Cortex of kidney (tissue), 1 donor: ENCODE measurements around the gene SHF.
"Not testable (repeated sequence)": the region's sequence is repeated elsewhere in the genome, so short reads cannot be mapped to it uniquely, and the experiment has no call there.

Experiments
- DNase-seq: peaks from one replicate; lab custom pipeline; 2025; lab: John Stamatoyannopoulos, UW

The SHF gene, protein sequence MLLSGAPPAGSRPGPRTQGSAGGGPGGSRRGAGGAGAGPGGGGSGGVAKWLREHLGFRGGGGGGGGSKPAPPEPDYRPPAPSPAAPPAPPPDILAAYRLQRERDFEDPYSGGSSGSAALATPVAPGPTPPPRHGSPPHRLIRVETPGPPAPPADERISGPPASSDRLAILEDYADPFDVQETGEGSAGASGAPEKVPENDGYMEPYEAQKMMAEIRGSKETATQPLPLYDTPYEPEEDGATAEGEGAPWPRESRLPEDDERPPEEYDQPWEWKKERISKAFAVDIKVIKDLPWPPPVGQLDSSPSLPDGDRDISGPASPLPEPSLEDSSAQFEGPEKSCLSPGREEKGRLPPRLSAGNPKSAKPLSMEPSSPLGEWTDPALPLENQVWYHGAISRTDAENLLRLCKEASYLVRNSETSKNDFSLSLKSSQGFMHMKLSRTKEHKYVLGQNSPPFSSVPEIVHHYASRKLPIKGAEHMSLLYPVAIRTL

DNA sequence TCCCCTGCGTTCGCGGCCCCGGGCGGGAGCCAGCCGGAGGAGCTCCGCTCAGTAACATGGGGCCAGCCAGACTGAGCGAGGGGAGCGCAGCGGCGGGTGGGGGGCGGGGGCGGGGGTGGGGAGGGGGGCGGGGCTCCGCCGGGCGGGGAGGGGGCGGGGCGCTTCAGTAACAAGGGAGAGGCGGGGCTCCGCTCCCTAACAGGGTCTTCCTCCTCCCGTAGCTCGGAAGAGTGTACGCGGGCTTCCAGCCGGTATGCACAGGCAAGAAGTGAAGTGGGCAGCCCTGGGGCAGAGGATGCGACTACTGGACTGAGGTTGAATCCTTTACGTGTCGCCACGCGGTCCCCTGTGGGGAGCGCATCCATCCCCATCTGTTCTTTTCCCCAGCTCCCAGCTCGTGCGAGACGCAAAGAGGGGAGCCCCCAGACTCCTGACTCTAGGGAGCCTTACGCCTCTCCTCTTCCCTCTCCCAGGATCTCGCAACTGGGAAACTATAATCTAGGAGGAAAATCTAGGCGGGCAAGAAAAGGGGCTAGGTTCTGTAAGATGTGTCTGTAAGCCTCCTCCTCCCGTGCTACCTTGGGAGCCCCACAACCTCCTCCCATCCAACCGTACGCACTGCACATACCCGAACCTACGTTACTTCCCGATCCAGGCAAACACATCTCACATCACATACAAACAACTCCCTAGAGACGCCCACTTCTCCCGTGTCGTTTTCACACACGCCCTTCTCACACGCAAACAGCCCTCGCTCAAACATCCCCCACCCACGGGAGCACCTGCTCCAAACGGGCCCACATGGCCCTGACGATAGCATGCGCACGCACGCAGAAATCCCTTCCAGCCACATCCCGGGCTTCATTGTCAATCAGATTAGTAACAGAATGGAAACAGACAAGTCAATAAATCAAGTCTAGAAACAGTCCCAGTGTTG is at the start of gene SHF:
Gene SHF (minus strand): TSS at position 73 of the 937 bp plus-strand sequence. CDS start 15 bp downstream, at position 58.
- no peak for DNase-seq

DNA sequence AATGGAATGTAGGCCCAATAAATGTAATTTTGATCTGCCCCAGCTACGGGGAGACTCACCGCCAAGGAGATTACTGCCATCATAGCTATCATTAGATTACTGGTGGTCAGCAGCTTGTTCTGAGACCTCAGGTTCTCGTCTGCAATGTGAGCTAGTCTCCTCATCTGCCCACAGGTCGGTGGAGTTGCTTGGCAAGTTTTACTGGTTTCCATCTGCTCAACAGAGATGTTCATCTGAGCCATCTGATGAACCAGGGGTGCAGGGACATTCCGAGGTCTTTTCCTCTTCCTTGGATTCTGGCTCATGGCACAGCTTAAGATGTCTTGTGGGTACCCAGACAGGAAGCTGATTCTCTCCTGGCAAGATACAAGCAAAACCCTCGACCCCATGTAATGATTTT is 49.0 kb upstream of the SHF start:
- DNase-seq: not testable (repeated sequence)

DNA sequence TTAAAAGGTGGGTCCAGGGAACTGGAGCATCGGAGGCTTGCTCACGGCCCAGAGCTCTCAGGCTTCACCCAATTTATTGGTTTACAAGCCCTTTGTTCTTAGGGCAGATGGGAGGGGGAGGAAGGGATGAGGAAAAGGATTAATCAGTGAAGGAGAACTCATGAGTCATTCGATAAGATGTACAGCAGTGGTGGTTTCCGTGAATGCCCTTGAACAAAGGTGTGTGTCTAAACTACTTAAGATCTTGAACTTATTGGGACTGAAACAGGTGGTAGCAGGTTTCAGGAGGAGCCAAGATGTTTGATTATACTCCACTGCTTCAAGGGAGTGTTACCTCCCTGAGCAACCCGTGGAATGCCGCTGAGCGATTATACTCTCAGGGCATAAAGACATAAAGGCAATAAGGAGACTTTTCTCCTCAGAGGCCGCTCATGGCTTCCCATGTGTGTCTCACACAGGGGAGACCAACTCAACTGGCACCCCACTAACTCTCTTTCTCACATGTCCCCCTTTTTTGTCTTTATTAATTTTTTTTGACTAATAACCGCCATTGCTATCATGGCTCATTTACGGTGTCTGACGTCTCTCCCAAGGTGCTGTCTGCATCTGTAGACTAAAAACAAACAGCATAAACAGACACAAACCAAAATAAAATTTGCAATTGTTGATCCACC is 46.9 kb upstream of the SHF start:
- DNase-seq: no peak

DNA sequence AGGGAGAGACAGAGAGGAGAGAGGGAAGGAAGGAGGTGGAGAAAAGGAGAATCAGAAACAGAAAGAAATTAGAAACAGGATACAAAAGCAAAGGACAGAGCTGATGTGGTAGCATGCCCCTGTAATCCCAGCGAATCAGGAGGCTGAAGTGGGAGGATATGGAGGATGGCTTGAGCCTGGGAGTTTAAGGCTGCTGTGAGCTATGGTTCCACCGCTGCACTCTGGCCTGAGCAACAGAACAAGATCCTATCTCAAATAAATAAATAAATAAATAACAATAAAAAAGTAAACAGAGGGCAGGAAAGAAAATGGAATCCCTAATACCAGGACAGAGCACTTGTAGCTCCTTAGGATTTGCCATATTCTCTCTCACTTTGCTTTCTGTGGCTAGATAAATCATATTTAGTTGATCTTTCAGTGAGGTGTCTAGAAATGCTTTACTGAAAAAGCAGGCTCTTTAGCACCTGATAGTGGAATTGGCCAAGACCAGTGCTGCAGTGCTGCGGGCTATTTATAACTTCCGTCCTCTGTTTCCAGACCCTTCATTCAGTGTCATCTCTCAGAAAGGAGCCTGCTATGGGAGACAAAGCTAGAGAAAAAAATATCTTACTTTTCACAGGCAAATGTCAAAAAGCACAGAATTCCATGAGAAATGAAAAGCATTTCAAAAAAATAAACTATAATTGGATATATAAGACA is 44.2 kb upstream of the SHF start:
- DNase-seq: no peak

DNA sequence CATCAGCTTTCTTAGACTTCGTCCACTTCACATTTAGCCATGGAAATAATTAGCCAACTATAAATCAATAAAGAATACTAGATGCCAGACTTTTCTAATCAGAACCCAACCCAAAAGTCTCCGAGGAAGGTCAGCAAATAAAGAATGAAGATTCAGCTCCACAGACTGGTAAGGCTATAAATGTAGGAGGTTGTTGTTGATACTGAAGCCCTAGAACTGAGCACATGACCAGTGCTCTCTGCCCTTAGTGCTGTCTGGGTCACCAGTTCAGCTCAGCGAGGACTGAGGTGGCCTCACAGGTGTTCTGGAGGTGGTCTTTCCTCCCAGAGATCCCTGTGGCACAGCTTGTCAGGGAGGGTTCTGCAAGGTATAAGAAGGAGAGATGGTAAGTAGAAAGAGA is 43.4 kb upstream of the SHF start:
- no peak for DNase-seq

DNA sequence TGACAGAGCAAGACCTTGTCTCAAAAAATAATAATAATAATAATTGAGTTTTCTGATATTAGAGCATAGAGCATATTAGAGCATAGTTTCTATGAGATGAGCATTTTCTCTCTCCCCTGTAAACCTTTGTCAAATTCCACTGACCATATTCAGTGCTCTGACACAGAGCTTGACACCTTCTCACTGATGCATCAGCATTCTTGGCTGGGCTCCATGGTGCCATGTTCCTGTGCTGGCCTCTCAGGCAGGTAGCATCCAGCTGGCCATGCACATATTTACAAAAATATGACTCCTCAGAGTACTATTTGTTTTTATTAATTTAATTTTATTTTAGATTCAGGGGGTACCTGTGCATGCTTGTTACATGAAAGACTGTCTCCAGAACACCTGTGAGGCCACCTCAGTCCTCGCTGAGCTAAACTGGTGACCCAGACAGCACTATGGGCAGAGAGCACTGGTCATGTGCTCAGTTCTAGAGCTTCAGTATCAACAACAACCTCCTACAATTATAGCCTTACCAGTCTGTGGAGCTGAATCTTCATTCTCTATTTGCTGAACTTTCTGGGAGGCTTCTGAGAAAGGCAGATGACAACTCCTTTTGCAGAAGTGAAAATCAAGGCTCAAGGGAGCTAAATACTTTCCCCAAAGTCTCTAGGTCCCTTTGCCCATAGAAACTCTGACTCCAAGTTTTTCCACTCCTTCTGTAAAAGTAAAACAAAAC is 42.6 kb upstream of the SHF start:
- no peak for DNase-seq

DNA sequence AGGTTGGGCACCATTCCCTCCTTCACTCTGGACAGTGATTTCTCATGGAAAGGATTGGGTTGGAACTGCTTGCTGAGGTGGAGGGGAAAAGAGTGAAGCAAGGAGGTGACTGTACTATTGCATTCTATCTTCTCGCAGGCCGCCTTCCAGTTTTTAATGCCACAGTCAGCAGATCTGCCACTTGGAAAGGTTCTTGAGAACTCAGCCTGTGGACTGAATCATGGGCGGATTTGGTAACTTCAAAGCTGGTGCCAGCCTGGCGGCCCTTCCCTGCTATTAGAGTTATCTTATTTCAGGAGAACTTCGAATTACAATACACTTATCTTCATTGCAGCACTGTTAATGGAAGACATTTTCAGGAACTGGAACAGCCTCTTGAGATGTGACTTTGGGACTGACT is 41.2 kb upstream of the SHF start:
- no peak for DNase-seq

DNA sequence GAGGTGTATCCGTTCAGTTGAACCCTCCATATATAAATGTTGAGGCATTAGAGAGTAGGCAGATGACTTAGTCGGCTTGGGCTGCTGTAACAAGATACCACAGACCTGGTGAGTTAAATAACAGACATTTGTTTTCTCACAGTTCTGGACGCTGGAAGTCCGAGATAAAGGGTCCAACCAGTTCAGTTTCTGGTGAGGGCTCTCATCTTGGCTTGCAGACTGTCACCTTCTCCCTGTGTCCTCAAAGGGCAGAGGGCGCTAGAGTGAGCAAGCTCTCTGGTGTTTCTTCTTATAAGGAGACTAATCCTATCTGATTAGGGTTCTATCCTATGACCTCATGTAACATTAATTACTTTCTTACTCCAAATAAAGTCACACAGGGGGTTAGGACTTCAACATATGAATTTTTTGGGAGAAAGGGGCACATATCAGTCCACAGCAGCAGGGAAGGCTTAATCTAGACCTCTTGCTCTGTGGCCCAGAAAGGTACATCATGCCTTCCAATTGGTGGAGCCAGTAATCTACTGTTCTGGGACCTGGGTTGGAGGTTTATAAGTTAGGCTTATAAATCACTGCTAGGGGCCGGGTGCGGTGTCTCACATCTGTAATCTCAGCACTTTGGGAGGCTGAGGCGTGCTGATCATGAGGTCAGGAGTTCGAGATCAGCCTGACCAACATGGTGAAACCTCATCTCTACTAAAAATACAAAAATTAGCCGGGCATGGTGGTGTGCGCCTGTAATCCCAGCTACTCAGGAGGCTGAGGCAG is 37.9 kb upstream of the SHF start:
- no peak for DNase-seq

DNA sequence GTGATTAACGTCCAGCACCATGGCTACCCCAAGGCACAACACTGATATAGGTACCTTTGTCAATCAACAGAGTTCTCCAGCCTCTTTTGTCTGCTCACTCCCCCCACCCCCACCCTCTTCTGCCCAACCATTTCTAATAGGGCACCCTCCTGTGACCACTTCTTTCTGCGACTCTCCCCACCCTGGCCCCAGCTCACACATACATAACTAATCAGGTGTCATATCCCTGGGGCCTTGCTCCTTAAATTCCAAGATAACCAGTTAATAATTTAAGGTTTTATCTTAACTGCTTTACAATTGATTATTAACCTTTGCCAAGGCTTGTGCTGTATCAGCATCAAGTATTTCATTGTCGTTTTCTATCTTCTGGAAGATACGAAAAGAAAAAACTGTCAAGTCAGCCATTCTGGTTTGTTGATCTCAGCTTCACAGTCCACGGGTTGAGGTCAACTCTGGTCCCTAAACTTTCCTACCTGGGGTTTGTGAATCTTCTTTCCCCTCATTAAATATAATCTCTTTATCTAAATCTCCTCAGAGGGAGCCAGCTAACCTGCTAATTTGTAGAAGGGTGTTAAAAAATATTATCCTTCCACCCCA is 37.0 kb upstream of the SHF start:
- DNase-seq: no peak

DNA sequence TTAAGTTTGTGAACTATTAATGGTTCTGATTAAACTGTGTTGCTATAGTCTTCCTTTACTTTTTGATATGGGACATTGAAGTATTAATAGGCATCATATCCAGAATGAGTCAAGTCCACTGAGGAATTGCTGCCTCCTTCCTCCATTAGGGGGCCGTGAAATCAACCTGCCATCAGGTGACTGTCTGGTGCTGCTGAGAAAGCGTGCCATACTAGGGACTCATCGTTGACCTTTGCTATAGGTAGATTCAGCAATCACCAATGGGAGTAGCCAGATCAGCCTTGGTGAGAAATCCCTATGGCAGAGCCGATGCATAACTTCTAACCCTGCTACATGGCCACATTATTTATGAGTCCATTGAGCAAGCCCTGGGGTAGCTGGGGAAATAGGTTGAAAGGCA is 34.2 kb upstream of the SHF start:
- DNase-seq: no peak

DNA sequence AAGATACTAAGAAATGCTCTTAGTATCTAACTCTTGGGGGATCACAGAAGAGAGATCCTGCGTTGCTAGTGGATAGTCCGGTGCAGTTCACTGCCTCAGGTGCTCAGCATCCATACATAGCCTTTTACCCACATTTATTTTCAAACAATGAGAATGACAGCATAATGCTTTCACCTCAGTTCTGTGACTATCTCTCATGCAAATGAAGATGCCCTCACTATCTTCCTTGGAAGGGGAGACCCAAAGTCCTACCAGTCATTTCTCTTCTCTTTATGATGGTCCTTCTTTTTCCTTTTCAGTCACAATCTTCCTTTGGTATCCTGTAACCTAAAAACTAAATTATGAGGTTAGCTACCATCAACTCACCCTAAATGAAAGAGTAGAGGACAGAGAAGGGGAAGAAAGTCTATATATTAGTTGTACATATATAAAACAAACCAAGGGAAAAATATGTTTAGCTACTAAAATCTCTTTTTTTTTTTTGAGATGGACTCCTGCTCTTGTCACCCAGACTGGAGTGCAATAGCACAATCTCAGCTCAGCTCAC is 33.4 kb upstream of the SHF start:
- DNase-seq: no peak

DNA sequence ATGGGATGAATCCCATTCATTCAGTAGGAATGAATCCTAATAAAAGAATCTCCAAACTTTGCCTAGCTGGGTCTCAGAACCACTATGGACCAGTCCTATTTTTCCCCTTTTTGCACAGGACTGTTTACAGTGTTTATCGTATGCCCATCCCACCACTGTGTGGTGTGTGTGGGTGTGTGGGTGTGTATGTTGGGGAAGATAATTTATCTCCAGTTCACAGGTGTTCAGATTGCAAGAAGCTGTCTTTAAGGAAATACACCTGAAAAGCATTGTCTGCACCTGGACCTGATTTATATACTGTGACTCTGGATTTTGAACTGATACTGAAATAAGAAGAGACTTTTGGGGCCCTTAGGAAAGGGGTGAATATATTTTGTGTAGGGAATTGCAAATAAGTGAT is 24.7 kb upstream of the SHF start:
- no peak for DNase-seq

DNA sequence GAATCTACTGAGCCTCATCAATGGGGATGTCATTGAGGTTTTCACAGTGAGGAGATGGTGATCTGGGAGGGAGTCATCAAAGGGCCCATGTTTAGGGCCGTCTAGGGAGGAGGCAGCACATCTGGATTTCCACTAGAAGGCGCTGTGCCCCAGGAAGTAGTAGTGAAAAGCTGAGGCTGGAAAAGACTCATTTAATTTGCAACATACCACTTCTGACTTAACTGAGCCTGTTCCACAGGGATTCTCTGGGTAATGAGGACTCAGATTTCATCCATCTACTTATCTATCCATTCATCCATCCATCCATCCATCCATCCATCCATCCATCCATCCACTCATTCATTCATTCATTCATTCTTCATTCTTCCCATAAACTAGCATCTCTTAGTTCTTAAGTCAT is 17.4 kb upstream of the SHF start:
- DNase-seq: no peak

DNA sequence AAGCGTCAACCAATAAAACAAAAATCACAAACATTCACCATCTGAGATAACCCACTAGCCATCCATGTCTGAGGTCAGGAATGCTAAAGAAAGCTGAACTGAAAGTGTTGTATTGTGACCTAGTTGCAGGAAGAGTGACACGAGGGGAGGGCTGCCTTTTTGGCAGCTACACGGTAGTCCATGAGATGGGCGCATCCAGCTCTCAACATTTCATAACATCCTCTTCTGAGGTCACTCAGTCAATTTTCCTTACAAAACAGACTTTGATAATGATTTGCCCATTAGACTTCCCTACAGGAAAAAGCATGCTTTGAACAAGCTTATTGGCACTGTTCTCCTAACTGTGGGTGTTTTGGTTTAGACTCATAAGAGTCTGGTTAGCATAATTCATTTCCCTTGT is 15.4 kb upstream of the SHF start:
- no peak for DNase-seq

DNA sequence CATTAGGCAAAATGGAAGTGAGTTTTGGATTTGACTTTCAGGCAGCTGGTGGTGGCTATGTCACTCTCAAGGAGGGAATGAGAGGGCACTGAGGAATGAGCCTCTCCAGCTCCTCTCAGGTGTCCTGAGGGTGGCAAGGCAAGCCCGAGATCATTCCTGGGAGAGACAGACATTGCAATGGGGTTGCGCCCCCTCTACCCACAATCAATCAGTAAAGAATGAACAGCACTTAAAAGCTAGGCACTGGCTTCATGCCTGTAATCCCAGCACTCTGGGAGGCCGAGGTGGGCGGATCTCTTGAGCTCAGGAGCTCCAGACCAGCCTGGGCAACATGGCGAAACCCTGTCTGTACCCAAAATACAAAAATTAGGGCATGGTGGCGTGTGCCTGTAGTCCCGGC is 14.1 kb upstream of the SHF start:
- no peak for DNase-seq

DNA sequence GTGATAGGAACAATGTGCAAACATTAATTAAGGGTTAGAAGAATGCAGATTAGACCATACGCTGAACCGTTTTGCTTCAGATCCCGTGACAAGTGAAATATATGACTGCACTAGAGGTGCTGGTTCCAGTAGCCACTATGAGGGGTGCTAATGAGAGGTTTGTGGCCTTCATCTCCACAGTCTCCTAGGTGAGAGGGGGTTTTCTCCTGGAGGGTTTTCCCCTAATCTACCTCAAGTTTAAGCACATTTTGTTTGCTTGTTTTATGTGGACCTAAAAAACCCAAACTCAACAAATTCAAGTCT is 13.7 kb upstream of the SHF start:
- DNase-seq: no peak

DNA sequence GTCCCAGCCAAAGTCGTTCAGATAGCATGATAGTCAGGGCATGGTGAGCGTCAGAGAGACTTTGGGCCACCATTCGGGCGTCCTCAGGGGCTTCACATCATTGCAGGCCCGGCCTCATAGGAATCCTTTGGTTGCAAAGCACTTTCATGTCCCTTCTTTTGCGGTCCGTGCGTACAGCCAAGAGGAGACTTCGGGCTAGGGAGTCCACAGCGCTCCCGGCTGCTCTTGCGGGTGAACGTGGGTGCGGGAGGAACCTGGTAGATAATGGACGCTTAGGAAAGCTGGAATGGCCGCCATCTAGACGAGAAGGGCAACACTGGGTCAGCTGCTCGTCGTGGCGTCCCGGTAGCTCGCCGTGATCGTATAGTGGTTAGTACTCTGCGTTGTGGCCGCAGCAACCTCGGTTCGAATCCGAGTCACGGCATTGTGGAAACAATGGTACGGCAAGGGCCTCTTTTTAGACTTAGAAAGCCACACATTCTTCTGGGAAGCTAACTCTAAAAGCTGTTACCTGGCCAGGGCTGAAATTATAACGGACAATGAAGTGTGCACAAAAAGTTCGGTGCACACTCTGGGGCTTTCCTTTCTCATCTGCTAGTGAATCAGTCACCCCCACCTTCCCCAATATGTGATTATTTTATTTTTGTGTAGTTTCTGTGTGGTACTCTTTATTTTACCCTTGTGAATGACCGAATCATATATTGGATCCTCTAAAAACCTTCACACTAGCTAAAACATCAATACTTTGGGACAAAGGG is 13.2 kb upstream of the SHF start:
- DNase-seq: no peak

DNA sequence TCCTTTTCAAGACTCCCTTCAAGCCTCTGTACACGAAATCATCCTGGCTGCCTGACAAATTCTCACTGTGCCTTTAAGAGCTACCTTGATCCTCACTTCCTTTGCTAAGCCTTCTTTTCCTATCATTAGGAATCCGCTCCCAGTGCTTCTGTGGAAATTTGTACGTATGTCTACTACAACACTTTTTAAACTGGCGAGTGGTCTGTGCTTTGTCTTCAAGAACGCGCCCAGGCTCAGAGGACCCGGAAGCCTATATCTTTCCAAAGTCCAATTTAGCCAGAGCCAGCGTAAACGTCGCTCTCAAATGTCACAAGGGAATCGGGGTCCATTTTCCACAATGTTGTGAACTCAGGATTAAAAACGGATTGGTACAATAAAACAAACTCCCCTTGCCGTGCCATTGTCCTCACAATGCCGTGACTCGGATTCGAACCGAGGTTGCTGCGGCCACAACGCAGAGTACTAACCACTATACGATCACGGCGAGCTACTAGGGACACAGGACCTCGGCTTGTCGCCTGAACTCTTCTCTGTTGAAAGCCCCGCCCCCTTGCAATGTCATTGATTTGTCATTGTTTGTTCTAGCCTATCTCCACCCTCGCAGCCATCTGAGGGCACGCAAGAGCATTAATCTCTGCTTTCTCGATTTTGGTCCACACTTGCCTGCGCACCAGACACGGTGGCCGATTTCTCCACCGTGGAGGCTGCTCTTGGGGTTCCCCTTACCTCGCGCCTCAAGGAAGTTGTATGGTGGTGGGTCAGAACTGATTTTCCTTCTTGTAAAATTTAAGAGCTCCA is 12.4 kb upstream of the SHF start:
- no peak for DNase-seq
